Mucosa of descending colon (tissue), 3 donors: Measurements from ENCODE around the gene LIN28B. TPM values are rescaled to one million over a fixed set of nuclear protein-coding genes. Genes with fewer than 3 reads are reported as not detected.

ENCODE experiments used
- ATAC-seq: fragments of 200-7000 bp; cut with Tn5 transposase; one replicate; pipeline ENCODE4 v1.9.1; 2020; ENCODE audit warnings: mild to moderate bottlenecking, moderate library complexity
- DNase-seq, 3 donors: peaks; one replicate each; pipeline ENCODE4 v3.0.0-alpha.2; 2020
- H3K36me3 ChIP-seq: fragments of 200-600 bp; one replicate; pipeline ENCODE4 v1.8.0; 2021; ENCODE audit warnings: low read depth, mild to moderate bottlenecking
- H3K4me1 ChIP-seq: fragments of 200-600 bp; one replicate; pipeline ENCODE4 v1.8.0; 2021; ENCODE audit warnings: low read depth, mild to moderate bottlenecking
- H3K4me3 ChIP-seq: fragments of 200-600 bp; one replicate; pipeline ENCODE4 v1.8.0; 2021; ENCODE audit warnings: mild to moderate bottlenecking
- H3K9me3 ChIP-seq: fragments of 200-600 bp; one replicate; pipeline ENCODE4 v1.8.0; 2021; ENCODE audit warnings: mild to moderate bottlenecking
- intact Hi-C, 2 donors: fragments of 100-400 bp; cut with DNase I in 1 of 2; cut with micrococcal nuclease in 1 of 2; formaldehyde crosslinking; loops; one replicate each; pipeline versions ENCODE4 v1.11.0 to v1.11.1; 2022; cut with DNase I, micrococcal nuclease
- long read RNA-seq, 2 donors: library from polyadenylated mRNA; unstranded; transcript quantifications; one replicate each; pipeline ENCODE4 v2.0.0, GENCODE V29; 2019 to 2021
- total RNA-seq, 3 donors: library from RNA; stranded (reverse); fragmentation: NEBNext Ultra II Directional in 2 of 3; extraction: Animal tissue kit (Norgen Biotek cat#: 25700) in 2 of 3; gene quantifications; one replicate each; pipeline versions ENCODE4 v1.2.1 to v1.2.4, GENCODE V29; 2021 to 2023
- TF ChIP-seq, protein P1 (sequence below): fragments of 200-600 bp; IDR thresholded peaks from one replicate; pipeline ENCODE4 v1.8.0; 2022; ENCODE audit warnings: antibody characterized with exemption, mild to moderate bottlenecking
- donor health status: DM: no; HTN: no; CAD: no; lungs with moderate emphysema.
- donor health status: DM: no; HTN: no; CAD: no.
- donor health status: DM: no; HTN: yes; CAD: no.

LIN28B gene, protein sequence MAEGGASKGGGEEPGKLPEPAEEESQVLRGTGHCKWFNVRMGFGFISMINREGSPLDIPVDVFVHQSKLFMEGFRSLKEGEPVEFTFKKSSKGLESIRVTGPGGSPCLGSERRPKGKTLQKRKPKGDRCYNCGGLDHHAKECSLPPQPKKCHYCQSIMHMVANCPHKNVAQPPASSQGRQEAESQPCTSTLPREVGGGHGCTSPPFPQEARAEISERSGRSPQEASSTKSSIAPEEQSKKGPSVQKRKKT
- not detected for total RNA-seq
- long read RNA-seq, donor 1: 0 reads
- long read RNA-seq, donor 2: 0 reads

DNA sequence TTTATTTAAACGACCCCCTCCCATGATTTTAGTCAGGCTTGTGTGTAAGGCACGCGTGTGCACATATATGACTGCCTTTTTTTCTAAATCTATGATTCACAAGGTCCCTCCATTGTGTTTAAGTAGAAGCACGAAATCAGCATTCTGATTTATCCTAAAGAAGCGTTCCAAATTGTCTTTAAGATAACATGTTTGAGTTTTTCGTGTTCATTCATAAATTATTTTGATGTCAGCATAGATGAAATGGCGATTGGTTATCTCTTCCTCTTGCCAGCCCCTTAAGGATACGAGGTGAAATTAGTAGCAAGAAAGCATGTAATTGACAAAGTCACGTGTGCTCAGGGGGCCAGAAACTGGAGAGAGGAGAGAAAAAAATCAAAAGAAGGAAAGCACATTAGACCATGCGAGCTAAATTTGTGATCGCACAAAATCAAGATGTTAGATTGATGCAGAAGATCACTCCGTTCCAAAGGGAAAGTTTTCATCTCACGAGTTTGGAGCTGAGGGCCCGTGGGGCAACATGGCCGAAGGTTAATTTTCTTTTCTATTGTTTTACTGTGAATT lies at the start of gene LIN28B:
TSS of gene LIN28B (plus strand) at position 377 of the 564 bp plus-strand sequence. CDS start at position 521, 144 bp downstream.
- Histone ChIP-seq H3K4me1 (no peaks in the 10 kb centered on the region), H3K36me3 (no peaks in the 10 kb centered on the region), H3K4me3 (no peak within 1 kb of the TSS), H3K9me3 (no peaks in the 10 kb centered on the region)
- TF ChIP-seq, protein P1, sequence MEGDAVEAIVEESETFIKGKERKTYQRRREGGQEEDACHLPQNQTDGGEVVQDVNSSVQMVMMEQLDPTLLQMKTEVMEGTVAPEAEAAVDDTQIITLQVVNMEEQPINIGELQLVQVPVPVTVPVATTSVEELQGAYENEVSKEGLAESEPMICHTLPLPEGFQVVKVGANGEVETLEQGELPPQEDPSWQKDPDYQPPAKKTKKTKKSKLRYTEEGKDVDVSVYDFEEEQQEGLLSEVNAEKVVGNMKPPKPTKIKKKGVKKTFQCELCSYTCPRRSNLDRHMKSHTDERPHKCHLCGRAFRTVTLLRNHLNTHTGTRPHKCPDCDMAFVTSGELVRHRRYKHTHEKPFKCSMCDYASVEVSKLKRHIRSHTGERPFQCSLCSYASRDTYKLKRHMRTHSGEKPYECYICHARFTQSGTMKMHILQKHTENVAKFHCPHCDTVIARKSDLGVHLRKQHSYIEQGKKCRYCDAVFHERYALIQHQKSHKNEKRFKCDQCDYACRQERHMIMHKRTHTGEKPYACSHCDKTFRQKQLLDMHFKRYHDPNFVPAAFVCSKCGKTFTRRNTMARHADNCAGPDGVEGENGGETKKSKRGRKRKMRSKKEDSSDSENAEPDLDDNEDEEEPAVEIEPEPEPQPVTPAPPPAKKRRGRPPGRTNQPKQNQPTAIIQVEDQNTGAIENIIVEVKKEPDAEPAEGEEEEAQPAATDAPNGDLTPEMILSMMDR: no peak
- DNase-seq: no peak
- intact Hi-C loops: no loop called here
- ATAC-seq: no peak

DNA sequence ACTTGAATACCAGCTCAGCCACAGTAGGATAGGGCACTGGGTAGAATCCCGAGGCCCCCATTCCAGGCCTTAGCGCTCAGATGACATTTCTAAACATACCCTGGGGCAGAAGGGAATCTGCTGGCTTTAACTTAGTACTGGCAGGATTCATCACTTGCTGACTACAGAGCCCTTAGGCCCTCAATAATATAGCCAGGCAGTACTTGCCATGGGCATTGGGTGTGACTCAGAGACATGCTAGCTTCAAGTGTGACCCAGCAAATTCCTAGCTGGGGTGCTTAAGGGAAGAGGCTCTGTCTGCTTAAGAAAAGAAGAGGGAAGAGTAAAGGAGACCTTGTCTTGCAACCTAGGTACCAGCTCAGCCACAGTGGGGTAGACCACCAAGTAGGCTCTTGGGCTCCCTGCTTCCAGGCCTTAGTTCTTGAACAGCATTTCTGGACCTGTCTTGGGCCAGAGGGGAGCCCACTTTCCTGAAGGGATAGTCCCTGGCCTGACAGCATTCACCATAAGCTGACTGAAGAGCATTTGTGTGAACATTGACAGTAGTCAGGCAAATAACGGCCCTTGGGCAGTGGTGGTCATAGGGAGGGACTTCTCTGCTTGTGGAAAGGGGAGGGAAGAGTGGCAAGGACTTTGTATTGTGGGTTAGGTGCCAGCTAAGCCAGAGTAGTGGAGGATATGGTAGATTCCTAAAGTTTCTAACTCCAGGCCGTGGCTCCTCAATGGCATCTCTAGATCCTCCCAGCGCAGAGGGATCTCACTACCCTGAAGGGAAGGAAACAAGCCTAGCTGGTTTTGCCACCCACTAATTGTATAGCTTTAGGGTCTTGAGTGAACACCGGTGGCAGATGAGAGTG lies 48.6 kb upstream of the LIN28B start:
- no peak for ATAC-seq
- TF ChIP-seq, protein P1: no peak
- H3K4me1 ChIP-seq: no peaks in the 10 kb centered on the region

DNA sequence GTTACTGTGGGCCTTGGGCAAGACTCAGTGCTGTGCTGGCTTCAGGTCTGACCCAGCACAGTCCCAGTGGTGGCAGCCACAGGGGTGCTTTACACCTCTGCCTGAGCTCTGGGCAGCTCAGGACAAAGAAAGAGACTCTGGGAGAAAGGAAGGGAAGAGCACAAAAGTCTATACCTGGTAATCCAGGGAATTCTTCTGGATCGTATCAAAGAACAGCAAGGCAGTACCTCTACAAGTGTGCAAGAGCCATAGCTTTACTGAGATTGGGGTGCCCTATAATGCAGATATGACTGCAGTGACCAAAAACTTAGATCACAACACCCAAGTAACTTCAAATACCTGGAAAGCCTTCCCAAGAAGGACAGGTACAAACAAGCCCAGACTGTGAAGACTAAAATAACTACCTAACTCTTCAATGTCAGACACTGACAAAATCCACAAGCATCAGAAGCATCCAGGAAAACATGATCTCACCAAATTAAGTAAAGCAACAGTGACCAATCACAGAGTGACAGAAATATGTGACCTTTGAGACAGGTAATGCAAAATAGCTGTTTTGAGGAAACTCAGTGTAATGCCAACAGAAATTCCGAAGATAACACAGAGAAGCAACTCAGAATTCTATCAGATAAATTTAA lies 47.9 kb upstream of the LIN28B start:
- Histone ChIP-seq H3K36me3 (no peaks in the 10 kb centered on the region), H3K4me1 (no peaks in the 10 kb centered on the region), H3K4me3 (no peak overlapping the region), H3K9me3 (peaks cover 2% of the 10 kb centered on the region)
- TF ChIP-seq, protein P1: no peak
- no peak for ATAC-seq
- intact Hi-C loops: no loop called here
- no peak for DNase-seq

More for the DNA sequence above, 48.6 kb upstream of the LIN28B start:
- no peak for DNase-seq
- no peak overlapping the region for H3K4me3 ChIP-seq
- H3K9me3 ChIP-seq: peaks cover 2% of the 10 kb centered on the region
- intact Hi-C loops: no loop called here
- H3K36me3 ChIP-seq: no peaks in the 10 kb centered on the region

DNA sequence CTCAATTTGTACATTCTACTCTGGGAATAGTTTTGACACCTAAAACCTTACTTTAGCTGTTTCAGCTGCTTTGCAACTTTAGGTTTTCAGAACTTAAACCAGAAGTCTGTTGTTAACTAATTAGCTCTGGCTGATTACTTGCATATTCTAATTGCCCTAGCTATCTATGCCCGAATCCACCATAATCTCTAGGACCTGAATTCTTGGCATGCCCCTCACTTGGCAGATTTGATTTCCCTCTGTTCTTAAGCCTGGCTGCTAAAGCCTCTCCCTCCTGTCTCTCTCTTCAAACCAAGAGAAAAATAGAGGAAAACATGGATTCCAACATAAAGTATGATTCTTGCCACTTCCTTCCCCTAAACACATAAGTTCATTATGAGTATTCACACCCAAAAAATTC lies 35.0 kb upstream of the LIN28B start:
- TF ChIP-seq, protein P1: no peak
- intact Hi-C loops: no loop called here
- H3K9me3 ChIP-seq: no peaks in the 10 kb centered on the region
- H3K36me3 ChIP-seq: no peaks in the 10 kb centered on the region
- H3K4me3 ChIP-seq: no peak overlapping the region
- ATAC-seq (no peak), DNase-seq (no peak)
- no peaks in the 10 kb centered on the region for H3K4me1 ChIP-seq

DNA sequence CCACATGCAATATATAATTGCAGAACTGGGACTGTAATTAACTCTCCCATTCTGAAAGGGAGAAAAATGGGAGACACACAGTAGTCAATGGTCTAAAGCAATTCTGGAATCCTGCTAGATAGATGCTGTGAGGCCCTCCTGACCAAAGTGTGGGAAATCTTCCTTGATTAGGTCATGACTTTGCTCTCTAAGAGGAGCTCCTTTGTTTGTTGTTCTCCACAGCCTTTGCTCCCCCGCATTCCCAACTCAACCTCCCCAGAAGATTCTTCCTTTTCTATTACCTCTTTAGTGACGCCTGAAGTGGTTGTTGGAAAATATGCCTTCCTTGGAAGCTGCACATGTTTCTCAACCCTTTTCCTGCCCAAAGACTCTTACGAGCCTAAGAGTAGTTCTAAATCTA lies 28.8 kb upstream of the LIN28B start:
- Histone ChIP-seq H3K36me3 (no peaks in the 10 kb centered on the region), H3K4me1 (no peaks in the 10 kb centered on the region), H3K9me3 (no peaks in the 10 kb centered on the region), H3K4me3 (no peak overlapping the region)
- DNase-seq: no peak
- intact Hi-C loops: no loop called here
- no peak for ATAC-seq
- TF ChIP-seq, protein P1: no peak
